ENCODE measurements around the gene HLA-DPB1. TPM values are rescaled to one million over a fixed set of nuclear protein-coding genes. Genes with fewer than 3 reads are reported as not detected.
A peak's percentile ranks its signal among the peaks of the same experiment; 100 is the strongest.

Gene HLA-DPB1
- polyA plus RNA-seq, 1 experiment, result 1.6 TPM

DNA sequence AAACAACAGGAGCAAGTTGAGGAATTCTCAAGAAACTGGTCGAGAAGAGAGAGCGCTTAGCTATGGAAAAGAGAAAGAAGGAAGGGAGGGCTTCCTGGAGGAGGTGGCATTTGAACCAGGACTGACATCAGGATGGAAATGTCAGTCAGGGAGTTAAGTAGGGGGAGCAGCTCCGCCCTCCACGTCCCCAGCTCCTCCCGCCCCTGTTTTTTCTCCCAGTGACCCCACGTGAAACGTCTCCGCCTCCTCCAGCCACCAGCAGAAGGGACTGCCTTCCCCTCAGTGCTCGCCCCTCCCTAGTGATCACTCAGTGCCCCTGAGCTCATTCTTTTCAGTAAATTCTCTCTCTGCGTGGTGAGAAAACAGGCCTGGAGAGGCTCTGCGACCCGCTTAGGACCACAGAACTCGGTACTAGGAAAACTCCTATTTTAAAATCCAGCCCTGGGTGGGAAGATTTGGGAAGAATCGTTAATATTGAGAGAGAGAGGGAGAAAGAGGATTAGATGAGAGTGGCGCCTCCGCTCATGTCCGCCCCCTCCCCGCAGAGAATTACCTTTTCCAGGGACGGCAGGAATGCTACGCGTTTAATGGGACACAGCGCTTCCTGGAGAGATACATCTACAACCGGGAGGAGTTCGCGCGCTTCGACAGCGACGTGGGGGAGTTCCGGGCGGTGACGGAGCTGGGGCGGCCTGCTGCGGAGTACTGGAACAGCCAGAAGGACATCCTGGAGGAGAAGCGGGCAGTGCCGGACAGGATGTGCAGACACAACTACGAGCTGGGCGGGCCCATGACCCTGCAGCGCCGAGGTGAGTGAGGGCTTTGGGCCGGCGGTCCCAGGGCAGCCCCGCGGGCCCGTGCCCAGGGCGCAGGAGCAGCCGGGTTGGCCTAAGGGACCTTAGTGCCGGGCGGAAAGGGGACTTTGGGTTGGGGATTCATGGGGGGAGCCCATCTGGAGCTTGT is 4.6 kb downstream of the HLA-DPB1 start:
- Histone ChIP-seq H3K27ac (ENCODE audit: low read depth, low read length) (no peak overlapping the region), H3K4me3 (ENCODE audit: low read depth, low read length) (peak overlapping the region; percentile 37), H3K9me3 (ENCODE audit: control insufficient read depth, insufficient read depth, low read length) (no peaks in the 10 kb centered on the region), H3K27me3 (ENCODE audit: control insufficient read depth, insufficient read depth, low read length) (peaks cover 38% of the 10 kb centered on the region)
- POLR2A ChIA-PET, result interaction anchor here (1.4 kb wide), 1 partner anchor 109 kb away, joined by 4 read pairs; no protein-coding TSS in a partner anchor
- CTCF ChIA-PET, result interaction anchor here (0.5 to 2.2 kb wide), 2 partner anchors 65 to 66 kb away, joined by 3 to 16 read pairs; no protein-coding TSS in a partner anchor
- DNase-seq (ENCODE audit: low read depth, low spot score), result no peak
- TF ChIP-seq, protein P1, sequence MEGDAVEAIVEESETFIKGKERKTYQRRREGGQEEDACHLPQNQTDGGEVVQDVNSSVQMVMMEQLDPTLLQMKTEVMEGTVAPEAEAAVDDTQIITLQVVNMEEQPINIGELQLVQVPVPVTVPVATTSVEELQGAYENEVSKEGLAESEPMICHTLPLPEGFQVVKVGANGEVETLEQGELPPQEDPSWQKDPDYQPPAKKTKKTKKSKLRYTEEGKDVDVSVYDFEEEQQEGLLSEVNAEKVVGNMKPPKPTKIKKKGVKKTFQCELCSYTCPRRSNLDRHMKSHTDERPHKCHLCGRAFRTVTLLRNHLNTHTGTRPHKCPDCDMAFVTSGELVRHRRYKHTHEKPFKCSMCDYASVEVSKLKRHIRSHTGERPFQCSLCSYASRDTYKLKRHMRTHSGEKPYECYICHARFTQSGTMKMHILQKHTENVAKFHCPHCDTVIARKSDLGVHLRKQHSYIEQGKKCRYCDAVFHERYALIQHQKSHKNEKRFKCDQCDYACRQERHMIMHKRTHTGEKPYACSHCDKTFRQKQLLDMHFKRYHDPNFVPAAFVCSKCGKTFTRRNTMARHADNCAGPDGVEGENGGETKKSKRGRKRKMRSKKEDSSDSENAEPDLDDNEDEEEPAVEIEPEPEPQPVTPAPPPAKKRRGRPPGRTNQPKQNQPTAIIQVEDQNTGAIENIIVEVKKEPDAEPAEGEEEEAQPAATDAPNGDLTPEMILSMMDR (IDR thresholded peaks at IDR 0.05; ENCODE audit: low read depth, low read length), result no peak

DNA sequence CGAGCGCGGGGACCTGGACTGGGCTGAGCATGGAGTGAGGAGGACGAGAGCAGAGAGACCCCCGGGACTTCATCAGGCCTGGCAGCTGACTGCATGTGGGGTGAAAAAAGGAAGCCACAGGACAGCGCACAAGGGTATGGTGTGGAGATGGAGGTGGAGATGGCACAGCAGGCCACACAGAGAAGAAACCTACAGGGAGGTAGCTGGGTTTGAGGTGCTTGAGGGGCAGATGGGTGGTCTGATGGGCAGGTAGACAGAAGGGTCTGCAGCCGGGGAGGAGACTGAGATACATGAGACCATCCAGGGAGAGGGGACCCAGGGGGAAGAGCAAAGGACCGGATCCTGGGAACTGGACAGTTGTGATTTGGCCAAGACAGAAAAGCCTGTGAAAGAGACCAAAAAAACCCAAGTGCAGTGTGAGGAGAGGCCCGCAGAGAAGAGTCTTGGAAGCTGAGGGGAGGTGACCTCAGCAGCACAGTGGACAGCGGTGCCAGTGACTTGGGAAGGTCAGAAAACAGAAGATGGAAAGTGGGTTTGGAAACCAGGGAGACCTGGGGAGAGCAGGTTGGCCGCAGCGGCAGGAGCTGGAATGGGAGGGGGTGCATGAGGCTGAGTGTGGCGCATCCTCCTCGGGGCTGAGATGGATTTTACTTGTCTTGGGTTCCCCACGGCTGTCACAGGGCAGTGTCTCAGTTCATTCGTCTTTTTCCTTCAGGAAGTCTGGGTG is 5.5 kb downstream of the HLA-DPB1 start:
- Histone ChIP-seq H3K9me3 (ENCODE audit: control insufficient read depth, insufficient read depth, low read length) (no peaks in the 10 kb centered on the region), H3K27me3 (ENCODE audit: control insufficient read depth, insufficient read depth, low read length) (peaks cover 38% of the 10 kb centered on the region), H3K27ac (ENCODE audit: low read depth, low read length) (no peak overlapping the region), H3K4me3 (ENCODE audit: low read depth, low read length) (peak overlapping the region; percentile 37)
- TF ChIP-seq, protein P1 (IDR thresholded peaks at IDR 0.05; ENCODE audit: low read depth, low read length), result no peak
- DNase-seq (ENCODE audit: low read depth, low spot score), result no peak
- ChIA-PET CTCF (interaction anchor here (0.5 to 2.2 kb wide), 4 partner anchors 65 to 1047 kb away, joined by 3 to 16 read pairs (median 3); no protein-coding TSS in a partner anchor), POLR2A (interaction anchor here (1.4 kb wide), 1 partner anchor 109 kb away, joined by 4 read pairs; no protein-coding TSS in a partner anchor)

DNA sequence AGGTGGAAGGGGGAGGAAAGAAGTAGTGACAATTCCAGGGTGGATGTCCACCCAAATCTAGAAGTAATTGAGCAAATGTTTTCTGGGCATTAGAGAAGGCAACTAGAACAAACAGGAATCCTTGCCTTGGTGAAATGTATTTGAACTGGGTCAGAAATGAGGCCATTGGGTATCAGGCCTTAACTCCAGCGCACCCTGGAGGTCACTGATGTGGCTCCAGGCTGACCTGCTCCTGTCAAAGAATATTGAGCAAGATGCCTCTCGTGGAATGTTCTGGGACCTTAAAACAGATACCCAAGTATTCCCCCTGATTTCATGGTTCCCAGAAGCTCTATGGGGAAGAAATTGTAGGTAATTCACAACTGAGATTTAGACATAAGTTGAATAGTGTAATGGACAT is 6.9 kb downstream of the HLA-DPB1 start:
- no peak overlapping the region for H3K4me3 ChIP-seq (ENCODE audit: low read depth, low read length)
- POLR2A ChIA-PET, result no interaction called here
- TF ChIP-seq, protein P1 (IDR thresholded peaks at IDR 0.05; ENCODE audit: low read depth, low read length), result peak; percentile 63
- no peak for DNase-seq (ENCODE audit: low read depth, low spot score)
- CTCF ChIA-PET, result interaction anchor here (0.8 to 1.5 kb wide), 4 partner anchors 10 to 68 kb away, joined by 4 to 6 read pairs (median 6); partner anchors contain the start of gene HLA-DPA1
- H3K27ac ChIP-seq (ENCODE audit: low read depth, low read length), result no peak overlapping the region
- H3K27me3 ChIP-seq (ENCODE audit: control insufficient read depth, insufficient read depth, low read length), result peaks cover 41% of the 10 kb centered on the region
- H3K9me3 ChIP-seq (ENCODE audit: control insufficient read depth, insufficient read depth, low read length), result no peaks in the 10 kb centered on the region

DNA sequence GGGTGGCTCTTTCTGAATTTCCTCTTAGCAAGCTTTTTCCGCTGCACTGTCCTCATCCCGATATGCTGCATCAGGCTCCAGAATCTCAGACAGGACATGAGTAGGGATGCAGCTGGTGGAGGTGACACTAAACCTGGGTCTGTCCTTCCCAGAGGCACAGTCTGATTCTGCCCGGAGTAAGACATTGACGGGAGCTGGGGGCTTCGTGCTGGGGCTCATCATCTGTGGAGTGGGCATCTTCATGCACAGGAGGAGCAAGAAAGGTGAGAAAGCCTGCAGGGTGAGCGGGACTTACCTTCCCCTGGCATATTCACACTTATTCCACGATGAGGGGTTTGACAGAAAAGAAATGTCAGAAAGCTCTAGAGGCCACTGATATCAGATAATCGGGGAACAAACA is 9.8 kb downstream of the HLA-DPB1 start:
- Histone ChIP-seq H3K27me3 (ENCODE audit: control insufficient read depth, insufficient read depth, low read length) (peaks cover 26% of the 10 kb centered on the region), H3K27ac (ENCODE audit: low read depth, low read length) (no peak overlapping the region), H3K4me3 (ENCODE audit: low read depth, low read length) (no peak overlapping the region), H3K9me3 (ENCODE audit: control insufficient read depth, insufficient read depth, low read length) (no peaks in the 10 kb centered on the region)
- ChIA-PET POLR2A (no interaction called here), CTCF (no interaction called here)
- TF ChIP-seq, protein P1 (IDR thresholded peaks at IDR 0.05; ENCODE audit: low read depth, low read length), result no peak
- DNase-seq (ENCODE audit: low read depth, low spot score), result no peak
